Measurements from ENCODE around the gene TRABD2B.

TRABD2B gene

GRCh38 chr1:47873337-47873736 is 123.8 kb downstream of the TRABD2B start:
- DNase-seq = no peak

DNA sequence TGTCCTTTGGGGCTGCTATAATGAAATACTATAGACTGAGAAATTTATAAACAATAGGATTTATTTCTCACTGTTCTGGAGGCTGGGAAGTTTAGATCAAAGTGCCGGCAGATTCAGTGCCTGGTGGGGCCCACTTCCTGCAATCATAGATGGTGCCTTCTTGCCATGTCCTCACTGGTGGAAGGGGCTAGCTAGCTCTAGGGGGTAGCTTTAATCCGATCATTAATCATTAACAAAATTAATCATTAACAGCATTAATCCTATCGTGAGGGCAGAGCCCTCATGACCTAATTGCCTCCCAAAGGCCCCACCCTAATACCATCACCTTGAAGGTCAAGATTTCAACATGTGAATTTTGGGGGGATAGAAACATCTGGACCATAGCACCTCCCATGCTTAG is 124.3 kb downstream of the TRABD2B start:
- DNase-seq = no peak

DNA sequence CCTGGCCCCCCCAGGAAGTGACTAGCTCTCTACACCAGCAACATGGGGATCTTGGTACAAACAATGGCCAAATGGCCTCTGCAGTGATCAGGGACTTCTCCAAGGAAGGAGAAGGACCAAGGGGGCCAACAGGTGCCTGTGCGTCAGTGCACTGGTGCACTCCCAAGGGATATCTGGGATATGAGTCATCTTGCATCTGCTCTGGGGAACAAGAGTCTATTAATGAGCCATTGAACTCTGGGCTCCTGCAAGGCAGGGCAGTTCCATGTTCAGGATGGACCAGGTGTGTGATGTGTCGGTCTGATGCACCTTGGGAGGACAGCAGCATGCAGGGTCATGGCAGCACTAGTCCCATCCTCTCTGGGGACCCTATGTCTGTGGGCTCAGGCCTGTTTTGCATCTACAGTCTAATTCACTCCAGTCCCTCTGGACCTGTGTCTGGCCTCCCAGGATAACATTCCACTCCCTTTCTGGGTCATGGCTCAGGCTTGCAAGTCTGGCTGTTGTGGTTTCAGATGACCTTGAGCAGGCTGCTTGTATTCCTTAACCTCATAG is 125.3 kb downstream of the TRABD2B start:
- no peak for DNase-seq

GRCh38 chr1:47870946-47871676 is 126.1 kb downstream of the TRABD2B start:
- no peak for DNase-seq

GRCh38 chr1:47870480-47870879 is 126.7 kb downstream of the TRABD2B start:
- no peak for DNase-seq

DNA sequence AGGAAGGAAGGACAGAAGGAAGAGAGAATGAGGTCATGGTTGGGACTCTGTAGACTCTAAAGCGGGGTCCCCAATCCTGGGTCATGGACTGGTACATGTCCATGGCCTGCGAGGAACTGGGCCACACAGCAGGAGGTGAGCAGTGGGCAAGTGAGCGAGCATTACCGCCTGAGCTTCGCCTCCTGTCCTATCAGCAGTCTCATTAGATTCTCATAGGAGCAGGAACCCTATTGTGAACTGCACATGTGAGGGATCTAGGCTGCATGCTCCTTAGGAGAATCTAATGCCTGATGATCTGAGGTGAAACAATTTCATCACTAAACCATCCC is 128.9 kb downstream of the TRABD2B start:
- no peak for DNase-seq

DNA sequence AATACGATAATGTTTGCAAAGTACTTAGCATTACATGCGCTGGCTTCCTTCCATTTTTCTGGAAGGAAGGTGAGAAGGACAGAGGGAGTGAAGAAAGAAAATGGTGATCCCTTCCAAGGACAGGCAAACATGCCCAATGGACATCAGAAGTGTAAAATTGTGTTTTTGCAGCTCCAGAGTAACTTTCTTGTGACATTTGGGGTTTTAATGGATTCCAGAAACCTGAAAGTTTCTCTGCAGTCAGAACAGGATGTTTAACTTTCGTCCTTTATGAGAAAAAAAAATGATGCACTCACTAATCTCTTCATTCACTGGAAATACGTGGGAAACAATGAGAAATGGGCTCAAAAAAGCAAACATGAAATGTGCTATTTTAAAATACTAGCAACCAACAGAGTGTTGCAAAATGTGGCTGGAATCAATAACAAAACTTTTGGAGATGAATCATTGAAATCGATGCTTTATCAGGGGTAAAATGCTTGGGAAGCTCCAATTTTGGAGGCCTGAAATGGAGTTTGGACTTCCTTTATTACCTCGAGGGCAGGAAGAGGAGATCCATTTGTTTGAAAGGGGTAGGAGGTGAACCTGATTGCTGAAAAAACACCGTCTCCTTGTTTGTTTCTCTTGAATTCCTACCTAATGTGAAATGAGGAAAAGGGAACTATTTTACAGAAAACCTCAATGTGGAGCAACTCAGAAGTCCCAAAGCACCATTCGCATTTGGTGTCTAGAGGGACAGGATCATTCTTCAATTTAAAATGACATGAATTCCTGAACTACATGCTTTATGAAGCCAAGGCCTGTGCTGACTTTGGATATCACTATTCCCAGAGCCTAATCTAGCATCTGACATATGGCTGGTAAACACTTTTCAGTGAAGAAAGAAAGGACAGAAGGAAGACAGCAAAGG is 129.5 kb downstream of the TRABD2B start:
- no peak for DNase-seq

DNA sequence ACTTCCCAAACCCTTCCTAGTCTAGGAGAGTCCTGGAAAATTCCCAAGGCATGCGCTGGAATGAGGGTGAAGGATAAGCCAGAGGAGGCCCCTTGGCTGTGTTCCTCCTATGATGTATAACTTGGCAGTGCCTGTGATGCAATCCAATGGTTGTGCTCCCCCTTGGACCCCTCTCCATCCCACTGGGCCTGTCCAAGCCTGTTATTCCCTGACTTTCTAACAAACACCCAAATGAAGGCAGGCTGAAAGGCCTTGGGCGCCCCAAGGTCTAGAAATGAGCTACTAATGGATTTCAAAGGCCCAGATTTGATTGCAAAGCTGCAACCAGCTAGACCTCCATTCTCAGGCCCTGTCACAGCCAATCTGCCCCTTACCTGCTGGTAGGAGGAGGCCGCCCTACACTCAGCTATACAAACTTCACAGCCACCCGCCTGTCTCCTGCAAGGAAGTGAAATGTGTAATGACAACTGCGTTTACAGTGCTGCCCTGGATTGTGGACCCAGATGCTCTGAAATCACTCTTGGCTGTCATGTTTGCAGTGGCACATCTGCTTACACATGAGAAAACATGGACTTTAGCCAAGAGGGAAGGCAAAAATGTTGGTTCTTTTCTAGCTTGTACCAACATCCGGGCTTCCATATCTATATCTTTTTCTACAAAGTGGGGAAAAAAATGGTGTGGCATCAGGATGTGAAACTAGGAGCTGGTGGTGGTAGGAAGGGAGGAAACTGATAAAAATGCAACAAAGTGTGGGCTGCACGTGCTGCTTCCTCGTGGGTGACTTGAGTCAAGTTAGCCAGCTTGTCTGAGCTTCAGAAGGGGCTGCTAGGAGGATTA is 130.4 kb downstream of the TRABD2B start:
- DNase-seq = no peak

GRCh38 chr1:47865881-47866535 is 131.2 kb downstream of the TRABD2B start:
- no peak for DNase-seq

GRCh38 chr1:47859092-47859743 is 138.0 kb downstream of the TRABD2B start:
- DNase-seq = no peak

- no peak for DNase-seq
Measured at GRCh38 chr1:47856996-47857395, 140.2 kb downstream of the TRABD2B start.

DNA sequence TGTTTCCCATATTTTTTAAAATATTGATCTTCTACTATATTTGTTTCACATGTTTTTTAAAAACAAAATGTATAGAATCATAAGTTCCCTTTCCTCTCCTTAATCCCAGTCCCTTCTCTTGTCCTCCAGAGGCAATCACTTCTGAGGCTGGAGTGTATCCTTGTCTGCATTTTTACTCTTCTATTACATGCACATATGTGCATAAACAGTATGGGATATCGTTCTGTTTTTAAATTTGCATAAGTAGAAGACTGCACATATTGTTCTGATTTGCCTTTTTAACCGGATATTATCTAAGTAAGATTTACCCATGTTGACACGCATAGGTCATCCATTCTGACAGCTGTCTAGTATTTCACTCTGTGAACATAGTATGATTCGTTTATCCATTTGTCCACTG is 142.0 kb downstream of the TRABD2B start:
- DNase-seq = no peak

GRCh38 chr1:47854552-47855144 is 142.5 kb downstream of the TRABD2B start:
- no peak for DNase-seq

GRCh38 chr1:47853852-47854251 is 143.3 kb downstream of the TRABD2B start:
- DNase-seq = no peak

DNA sequence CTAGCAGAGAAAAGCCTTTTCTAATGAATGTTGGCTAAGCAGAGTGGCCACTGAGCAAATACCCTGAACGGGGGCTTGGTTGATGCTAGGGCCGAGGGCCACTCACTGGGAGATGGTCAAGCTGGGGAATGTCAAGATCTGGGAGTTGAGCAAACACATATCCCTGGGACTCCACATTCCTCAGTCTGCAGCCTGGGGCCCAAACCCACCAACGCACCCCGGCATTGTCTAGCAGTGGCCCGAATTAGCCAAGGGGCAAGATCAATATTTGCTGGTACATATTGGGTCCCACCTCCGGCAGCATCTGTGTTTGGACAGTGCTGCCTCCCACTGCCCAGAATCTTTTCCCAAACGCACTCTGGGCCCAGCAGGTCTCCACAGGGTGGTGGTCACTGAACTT is 144.1 kb downstream of the TRABD2B start:
- DNase-seq = no peak

DNA sequence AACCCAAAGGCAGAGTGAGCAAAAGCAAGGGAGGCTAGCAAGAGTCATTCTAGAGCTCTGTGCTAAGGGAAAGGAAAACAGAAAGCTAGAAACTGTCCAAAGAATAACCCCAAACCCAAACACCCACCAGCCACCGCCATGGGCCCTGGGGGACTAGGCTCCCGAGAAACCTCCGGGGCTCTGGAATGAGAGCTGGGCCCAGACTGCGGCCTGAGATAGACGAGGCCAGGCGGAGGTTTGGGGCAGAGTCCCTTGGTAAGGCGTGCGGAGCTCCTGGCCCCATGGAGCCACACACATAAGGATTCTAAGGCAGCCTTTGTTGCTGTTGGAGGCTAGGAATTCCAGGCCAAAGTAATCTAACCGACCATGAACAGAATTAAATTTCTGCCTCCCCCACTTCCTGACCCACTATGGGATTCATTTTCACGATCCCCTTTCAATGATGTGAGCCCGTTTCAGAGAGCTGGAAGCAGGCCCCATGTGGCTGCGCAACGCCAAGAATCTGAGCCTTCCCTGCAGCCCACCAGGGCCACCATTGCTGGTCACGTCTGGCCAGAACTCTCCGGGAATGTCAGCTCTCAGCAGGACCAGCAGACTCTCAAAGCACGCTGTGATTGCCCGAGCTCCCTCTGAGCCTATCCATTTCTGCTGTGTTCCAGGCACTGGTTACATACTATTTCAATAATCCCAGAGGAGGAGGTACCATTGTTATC is 145.0 kb downstream of the TRABD2B start:
- no peak for DNase-seq

- DNase-seq = no peak
Measured at GRCh38 chr1:47850451-47850850, 146.7 kb downstream of the TRABD2B start.

- no peak for DNase-seq
Measured at GRCh38 chr1:47849591-47850261, 147.5 kb downstream of the TRABD2B start.

GRCh38 chr1:47849005-47849521 is 148.1 kb downstream of the TRABD2B start:
- no peak for DNase-seq

- no peak for DNase-seq
Measured at GRCh38 chr1:47847763-47848162, 149.4 kb downstream of the TRABD2B start.
